Colonic mucosa (tissue), 4 donors: Measurements from ENCODE around the gene CASP12. TPM values are rescaled to one million over a fixed set of nuclear protein-coding genes. Genes with fewer than 3 reads are reported as not detected.
"Not testable (repeated sequence)": the region's sequence is repeated elsewhere in the genome, so short reads cannot be mapped to it uniquely, and the experiment has no call there.

ENCODE experiments used
- DNase-seq: peaks from one replicate; pipeline ENCODE4 v3.0.0-alpha.2; 2020
- H3K27ac ChIP-seq: fragments of 200-600 bp; one replicate; pipeline ENCODE4 v1.8.0; 2021
- H3K27me3 ChIP-seq: fragments of 200-600 bp; one replicate; pipeline ENCODE4 v1.8.0; 2021
- H3K36me3 ChIP-seq: fragments of 200-600 bp; one replicate; pipeline ENCODE4 v1.8.0; 2021
- H3K4me1 ChIP-seq: fragments of 200-600 bp; one replicate; pipeline ENCODE4 v1.8.0; 2021; ENCODE audit warnings: mild to moderate bottlenecking
- H3K4me3 ChIP-seq: fragments of 200-600 bp; one replicate; pipeline ENCODE4 v1.8.0; 2021
- H3K9ac ChIP-seq, 2 donors: one replicate each; pipeline ENCODE4 v1.7.0; 2013; ENCODE audit warnings: control low read depth in 2 of 2, low read depth in 2 of 2, low read length in 2 of 2
- H3K9me3 ChIP-seq: fragments of 200-600 bp; one replicate; pipeline ENCODE4 v1.8.0; 2021
- CTCF ChIP-seq: fragments of 200-600 bp; IDR thresholded peaks from one replicate; pipeline ENCODE4 v1.8.0; 2022; ENCODE audit warnings: antibody characterized with exemption, mild to moderate bottlenecking
- intact Hi-C: fragments of 100-400 bp; cut with DNase I; formaldehyde crosslinking; loops from one replicate; pipeline ENCODE4 v1.14.1; 2022
- total RNA-seq, 2 donors: library from RNA; stranded (reverse); fragmentation: NEBNext Ultra II Directional in 1 of 2; extraction: Animal tissue kit (Norgen Biotek cat#: 25700) in 1 of 2; gene quantifications; one replicate each; pipeline ENCODE4 v1.2.1, GENCODE V29; 2021
- donor health status: healthy.
- donor health status: DM: no; HTN: no; CAD: no.
- donor health status: DM: no; HTN: no; CAD: no.

CASP12 gene
- total RNA-seq = under 1 TPM in 1 of 2 donors, not detected in 1; 0.27 TPM

GRCh38 chr11:104897891-104898684 lies at the start of gene CASP12:
Gene CASP12, minus strand, starts transcription at chr11:104898460.
- DNase-seq = no peak
- no peak within 1 kb of the TSS for H3K4me3 ChIP-seq
- TF ChIP-seq CTCF = no peak
- no peaks in the 10 kb centered on the region for H3K4me1 ChIP-seq
- H3K9me3 ChIP-seq = no peaks in the 10 kb centered on the region
- H3K9ac ChIP-seq = peak within 1 kb of the TSS in 1 of 2 donors; percentile 19
- H3K36me3 ChIP-seq = no peaks in the 10 kb centered on the region
- intact Hi-C loops = no loop called here
- H3K27ac ChIP-seq = peak within 1 kb of the TSS; percentile 49
- no peaks in the 10 kb centered on the region for H3K27me3 ChIP-seq

- Histone ChIP-seq H3K9me3 (no peaks in the 10 kb centered on the region), H3K27ac (no peak overlapping the region), H3K36me3 (no peaks in the 10 kb centered on the region), H3K27me3 (no peaks in the 10 kb centered on the region), H3K4me1 (no peaks in the 10 kb centered on the region), H3K4me3 (no peak overlapping the region), H3K9ac (no peak overlapping the region)
- DNase-seq = peak; percentile 53
- intact Hi-C loops = no loop called here
- TF ChIP-seq CTCF = peak; percentile 56
These were observed 48.6 kb upstream of the CASP12 start for GRCh38 chr11:104946907-104947306.

- DNase-seq = no peak
- H3K27me3 ChIP-seq = no peaks in the 10 kb centered on the region
- H3K4me3 ChIP-seq = no peak overlapping the region
- no peak overlapping the region for H3K9ac ChIP-seq
- H3K4me1 ChIP-seq = no peaks in the 10 kb centered on the region
- intact Hi-C loops = no loop called here
- no peak overlapping the region for H3K27ac ChIP-seq
- H3K36me3 ChIP-seq = no peaks in the 10 kb centered on the region
- TF ChIP-seq CTCF = no peak
- no peaks in the 10 kb centered on the region for H3K9me3 ChIP-seq
These were observed 45.8 kb upstream of the CASP12 start for GRCh38 chr11:104944076-104944475.

GRCh38 chr11:104943561-104943960 lies 45.3 kb upstream of the CASP12 start:
- no peak for TF ChIP-seq CTCF
- H3K36me3 ChIP-seq = no peaks in the 10 kb centered on the region
- H3K9me3 ChIP-seq = no peaks in the 10 kb centered on the region

GRCh38 chr11:104934594-104934993 lies 36.3 kb upstream of the CASP12 start:
- TF ChIP-seq CTCF = no peak
- Histone ChIP-seq H3K9me3 (no peaks in the 10 kb centered on the region), H3K27ac (no peak overlapping the region), H3K4me3 (no peak overlapping the region), H3K36me3 (no peaks in the 10 kb centered on the region), H3K4me1 (no peaks in the 10 kb centered on the region), H3K9ac (no peak overlapping the region), H3K27me3 (no peaks in the 10 kb centered on the region)
- intact Hi-C loops = no loop called here
- no peak for DNase-seq

More at GRCh38 chr11:104943561-104943960, 45.3 kb upstream of the CASP12 start:
- Histone ChIP-seq H3K4me3 (no peak overlapping the region), H3K9ac (no peak overlapping the region), H3K27ac (no peak overlapping the region), H3K27me3 (no peaks in the 10 kb centered on the region), H3K4me1 (no peaks in the 10 kb centered on the region)
- intact Hi-C loops = no loop called here
- DNase-seq = no peak

GRCh38 chr11:104934073-104934472 lies 35.8 kb upstream of the CASP12 start:
- H3K27ac ChIP-seq, H3K9me3 ChIP-seq, DNase-seq, intact Hi-C loops, H3K36me3 ChIP-seq, H3K27me3 ChIP-seq, H3K4me3 ChIP-seq, H3K4me1 ChIP-seq, H3K9ac ChIP-seq: not testable (repeated sequence)
